Peyer's patch (tissue), 4 donors: ENCODE results near the gene GPC3. TPM values are rescaled to one million over a fixed set of nuclear protein-coding genes. Genes with fewer than 3 reads are reported as not detected.

ENCODE experiments used
- DNase-seq, 3 donors: peaks; one replicate each; pipeline ENCODE4 v3.0.0-alpha.2; 2017 to 2019
- H3K27ac ChIP-seq, 4 donors: fragments of 200-600 bp; sonication (generic); one replicate each; pipeline ENCODE4 v1.5.1; 2016 to 2019
- H3K27me3 ChIP-seq, 2 donors: fragments of 200-600 bp; sonication (generic); one replicate each; pipeline ENCODE4 v1.5.1; 2019
- H3K36me3 ChIP-seq, 3 donors: fragments of 200-600 bp; sonication (generic); one replicate each; pipeline ENCODE4 v1.5.1; 2016 to 2019
- H3K4me1 ChIP-seq, 4 donors: fragments of 200-600 bp; sonication (generic); one replicate each; pipeline ENCODE4 v1.5.1; 2016 to 2019
- H3K4me3 ChIP-seq, 4 donors: fragments of 200-600 bp; sonication (generic); 1 replicate in 3 of 4; 2 replicates in 1 of 4; pipeline ENCODE4 v1.5.1; 2016 to 2019; ENCODE audit warnings: mild to moderate bottlenecking in 1 of 4
- H3K9me3 ChIP-seq, 4 donors: fragments of 200-600 bp; sonication (generic); one replicate each; pipeline ENCODE4 v1.5.1; 2016 to 2019; ENCODE audit warnings: mild to moderate bottlenecking in 1 of 4
- CTCF ChIP-seq, 6 experiments: fragments of 450-650 bp in 4 of 6; fragments of 200-600 bp in 2 of 6; sonication (generic) in 1 of 6; IDR thresholded peaks; one replicate each; pipeline ENCODE4 v1.5.1; 2017 to 2019; ENCODE audit warnings: antibody characterized with exemption in 6 of 6, mild to moderate bottlenecking in 3 of 6, moderate library complexity in 1 of 6
- POLR2A ChIP-seq, 2 donors: fragments of 450-650 bp; IDR thresholded peaks; one replicate each; pipeline ENCODE4 v1.5.1; 2017; ENCODE audit warnings: antibody characterized with exemption in 2 of 2, mild to moderate bottlenecking in 2 of 2, moderate library complexity in 2 of 2
- total RNA-seq, 4 donors: library from RNA; depleted of rRNA; stranded (reverse); fragments of >200 nt; gene quantifications; one replicate each; pipeline ENCODE4 v1.1.0, GENCODE V29; 2016

Gene GPC3
- total RNA-seq, 4 donors from 2014 or later: 1.1 to 7.2 (median 5.8) TPM

GRCh38 chrX:133606990-133607389 is 378.4 kb downstream of the GPC3 start:
- Histone ChIP-seq H3K9me3 (no peaks in the 10 kb centered on the region), H3K36me3 (no peaks in the 10 kb centered on the region), H3K27me3 (no peaks in the 10 kb centered on the region), H3K4me1 (no peaks in the 10 kb centered on the region), H3K4me3 (no peak overlapping the region), H3K27ac (no peak overlapping the region)
- DNase-seq: no peak
- TF ChIP-seq POLR2A (IDR thresholded peaks at IDR 0.05): no peak
- no peak for TF ChIP-seq CTCF (IDR thresholded peaks at IDR 0.05)

DNA sequence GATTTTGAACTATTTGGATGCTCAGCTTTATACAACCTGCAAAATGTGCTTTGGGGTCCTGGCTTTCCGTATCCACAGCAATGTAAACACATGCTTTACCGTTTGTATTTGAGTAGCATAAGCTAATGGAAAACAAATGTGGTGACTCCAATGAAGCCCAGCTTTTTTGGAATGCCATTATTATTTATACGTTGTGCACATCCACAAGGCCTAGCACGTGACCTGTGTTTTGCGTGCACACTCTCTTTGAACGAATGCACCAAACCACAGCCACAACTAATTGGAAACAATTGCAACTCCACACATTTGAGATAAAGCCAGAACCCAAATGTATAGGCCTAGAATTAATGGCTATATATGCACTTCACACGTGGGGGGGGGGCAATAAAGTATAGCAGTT is 380.6 kb downstream of the GPC3 start:
- Histone ChIP-seq H3K4me3 (no peak overlapping the region), H3K27ac (no peak overlapping the region), H3K36me3 (no peaks in the 10 kb centered on the region), H3K4me1 (no peaks in the 10 kb centered on the region), H3K9me3 (no peaks in the 10 kb centered on the region), H3K27me3 (no peaks in the 10 kb centered on the region)
- DNase-seq: no peak
- TF ChIP-seq POLR2A (IDR thresholded peaks at IDR 0.05): no peak
- TF ChIP-seq CTCF (IDR thresholded peaks at IDR 0.05): no peak

DNA sequence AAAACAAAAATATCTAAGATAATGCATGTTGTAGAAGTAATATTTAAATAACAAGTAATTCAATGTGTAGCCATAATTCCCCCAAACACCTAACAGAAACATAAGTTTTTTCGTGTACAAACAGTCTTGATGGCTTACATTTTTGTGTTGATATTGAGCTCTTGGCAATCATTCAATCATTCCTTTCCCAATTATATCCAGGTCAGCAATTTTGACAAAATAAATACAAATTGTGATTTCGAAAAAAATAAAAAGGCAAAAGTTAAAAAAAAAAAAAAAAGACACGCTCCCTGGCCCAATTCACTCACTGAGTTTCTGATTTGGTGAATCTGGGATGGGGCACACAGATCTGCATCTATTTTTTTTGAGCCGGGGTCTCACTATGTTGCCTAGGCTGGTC is 382.5 kb downstream of the GPC3 start:
- H3K4me3 ChIP-seq: no peak overlapping the region
- DNase-seq: no peak
- no peaks in the 10 kb centered on the region for H3K9me3 ChIP-seq
- no peaks in the 10 kb centered on the region for H3K36me3 ChIP-seq
- no peaks in the 10 kb centered on the region for H3K27me3 ChIP-seq
- no peaks in the 10 kb centered on the region for H3K4me1 ChIP-seq
- H3K27ac ChIP-seq: no peak overlapping the region
- TF ChIP-seq CTCF (IDR thresholded peaks at IDR 0.05): no peak
- TF ChIP-seq POLR2A (IDR thresholded peaks at IDR 0.05): no peak

- Histone ChIP-seq H3K4me1 (no peaks in the 10 kb centered on the region), H3K36me3 (no peaks in the 10 kb centered on the region), H3K4me3 (no peak overlapping the region), H3K9me3 (no peaks in the 10 kb centered on the region), H3K27ac (no peak overlapping the region), H3K27me3 (no peaks in the 10 kb centered on the region)
- no peak for DNase-seq
- TF ChIP-seq CTCF (IDR thresholded peaks at IDR 0.05): no peak
Observed at GRCh38 chrX:133601116-133601515, 384.3 kb downstream of the GPC3 start.

DNA sequence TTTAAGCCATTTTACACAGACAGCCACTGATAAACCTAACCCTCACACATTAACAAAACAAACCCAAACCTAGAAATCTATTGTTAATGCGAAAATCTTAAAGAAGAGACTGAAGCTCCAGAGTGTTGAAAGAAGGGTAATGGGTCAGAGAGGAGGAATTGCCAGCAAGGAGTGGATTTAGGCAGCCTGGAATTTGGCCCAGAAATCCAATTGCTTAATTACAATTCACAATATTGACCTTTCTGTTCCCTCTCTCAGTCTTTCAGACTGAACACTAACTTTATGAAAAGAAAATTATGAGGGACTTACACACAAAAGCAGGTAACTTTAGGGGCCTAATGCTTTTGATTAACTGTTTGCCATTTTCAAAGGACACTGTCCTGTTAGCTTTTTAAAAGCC is 384.9 kb downstream of the GPC3 start:
- no peaks in the 10 kb centered on the region for H3K27me3 ChIP-seq
- H3K4me1 ChIP-seq: no peaks in the 10 kb centered on the region
- no peak overlapping the region for H3K4me3 ChIP-seq
- no peaks in the 10 kb centered on the region for H3K36me3 ChIP-seq
- TF ChIP-seq POLR2A (IDR thresholded peaks at IDR 0.05) (no peak), CTCF (IDR thresholded peaks at IDR 0.05) (no peak)
- DNase-seq: no peak
- H3K9me3 ChIP-seq: no peaks in the 10 kb centered on the region
- H3K27ac ChIP-seq: no peak overlapping the region

DNA sequence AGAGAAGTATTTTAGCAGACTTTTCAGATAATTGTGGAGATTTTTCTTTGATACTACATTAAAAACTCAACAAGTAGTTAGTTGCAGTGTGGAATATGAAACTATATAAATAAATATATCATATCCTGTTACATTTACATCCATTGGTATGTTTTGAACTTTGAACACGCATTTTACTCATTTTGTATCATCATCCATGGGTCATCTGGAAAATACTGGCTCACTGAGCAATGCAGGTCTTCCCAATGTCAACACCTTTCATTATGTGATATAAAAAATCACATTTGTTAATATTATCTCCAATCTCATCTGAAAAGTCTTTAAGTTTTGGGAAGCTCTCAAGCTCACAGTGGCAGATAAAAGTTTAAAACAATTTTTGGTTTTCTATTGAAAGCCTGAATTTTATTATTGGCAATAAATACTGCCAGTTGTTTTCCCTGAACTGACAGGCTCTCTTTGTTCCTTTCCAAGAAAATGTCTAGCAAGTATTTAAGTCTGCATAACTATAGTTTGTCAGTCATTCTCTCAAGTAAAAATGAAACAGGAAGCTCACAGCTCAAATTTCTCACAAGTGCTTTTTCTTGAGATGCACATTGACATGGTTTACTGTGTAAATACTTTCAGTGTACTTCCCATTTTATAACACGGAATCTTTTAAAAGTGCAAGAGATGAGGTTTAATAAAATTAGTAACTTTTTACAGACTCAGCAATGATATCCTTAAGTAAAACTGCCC is 386.6 kb downstream of the GPC3 start:
- Histone ChIP-seq H3K27ac (no peak overlapping the region), H3K27me3 (no peaks in the 10 kb centered on the region), H3K36me3 (no peaks in the 10 kb centered on the region), H3K4me3 (no peak overlapping the region), H3K4me1 (no peaks in the 10 kb centered on the region), H3K9me3 (no peaks in the 10 kb centered on the region)
- TF ChIP-seq POLR2A (IDR thresholded peaks at IDR 0.05) (no peak), CTCF (IDR thresholded peaks at IDR 0.05) (no peak)
- DNase-seq: no peak
